Body of pancreas (tissue), 4 donors: Measurements from ENCODE around the gene PFKFB2.

Source experiments
- CTCF ChIP-seq, 7 experiments: fragments of 450-650 bp in 4 of 7; fragments of 200-600 bp in 3 of 7; sonication (generic) in 3 of 7; IDR thresholded peaks; one replicate each; pipeline ENCODE4 v1.5.1; 2016 to 2019; ENCODE audit warnings: antibody characterized with exemption in 7 of 7
- POLR2A ChIP-seq, 3 donors: fragments of 450-650 bp; IDR thresholded peaks; one replicate each; pipeline ENCODE4 v1.6.1; 2016; ENCODE audit warnings: antibody characterized with exemption in 3 of 3, mild to moderate bottlenecking in 2 of 3

- no peak for TF ChIP-seq POLR2A (IDR thresholded peaks at IDR 0.05)
- TF ChIP-seq CTCF (IDR thresholded peaks at IDR 0.05), result no peak
Observed at GRCh38 chr1:207077012-207077411, 23.9 kb downstream of the PFKFB2 start.
